ENCODE data around the gene MGRN1.

DNA sequence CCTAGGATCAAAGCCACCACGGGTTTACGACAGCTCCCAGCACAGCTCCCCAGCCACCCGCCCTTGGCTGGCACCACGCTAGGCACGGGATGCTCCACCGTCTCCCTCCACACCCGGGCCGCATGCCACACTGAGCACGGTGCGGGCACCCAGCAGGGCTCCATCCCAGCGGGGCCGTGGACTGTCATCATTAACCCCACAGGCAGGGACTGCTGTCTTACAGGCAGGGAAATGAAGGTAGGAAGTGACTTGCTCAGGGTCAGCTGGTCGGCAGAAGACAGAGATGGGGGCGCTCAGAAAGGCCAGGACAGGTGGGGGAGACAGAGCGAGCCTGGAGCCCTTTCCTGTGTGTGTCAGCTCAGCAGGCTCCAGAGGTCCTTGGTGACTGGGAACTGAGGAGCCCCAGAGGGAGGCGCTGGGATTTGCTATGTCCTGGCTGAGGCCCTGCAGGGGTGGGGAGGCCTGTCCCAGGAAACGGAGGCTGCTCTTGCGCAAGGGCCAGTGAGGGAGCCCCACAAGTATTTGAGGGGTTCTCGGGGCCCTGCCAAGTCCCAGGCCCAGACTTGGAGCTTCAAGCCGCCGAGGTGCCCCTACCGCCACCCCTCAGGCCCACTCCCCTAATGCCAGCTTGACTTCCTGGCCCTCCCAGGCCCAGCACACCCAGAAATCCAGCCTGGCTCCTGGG, 13.1 kb upstream of the MGRN1 start:
- TF ChIP-seq POLR2A (IDR thresholded peaks at IDR 0.05) (no peak), EP300 (IDR thresholded peaks at IDR 0.05) (no peak)
- TF ChIP-seq, protein P1, sequence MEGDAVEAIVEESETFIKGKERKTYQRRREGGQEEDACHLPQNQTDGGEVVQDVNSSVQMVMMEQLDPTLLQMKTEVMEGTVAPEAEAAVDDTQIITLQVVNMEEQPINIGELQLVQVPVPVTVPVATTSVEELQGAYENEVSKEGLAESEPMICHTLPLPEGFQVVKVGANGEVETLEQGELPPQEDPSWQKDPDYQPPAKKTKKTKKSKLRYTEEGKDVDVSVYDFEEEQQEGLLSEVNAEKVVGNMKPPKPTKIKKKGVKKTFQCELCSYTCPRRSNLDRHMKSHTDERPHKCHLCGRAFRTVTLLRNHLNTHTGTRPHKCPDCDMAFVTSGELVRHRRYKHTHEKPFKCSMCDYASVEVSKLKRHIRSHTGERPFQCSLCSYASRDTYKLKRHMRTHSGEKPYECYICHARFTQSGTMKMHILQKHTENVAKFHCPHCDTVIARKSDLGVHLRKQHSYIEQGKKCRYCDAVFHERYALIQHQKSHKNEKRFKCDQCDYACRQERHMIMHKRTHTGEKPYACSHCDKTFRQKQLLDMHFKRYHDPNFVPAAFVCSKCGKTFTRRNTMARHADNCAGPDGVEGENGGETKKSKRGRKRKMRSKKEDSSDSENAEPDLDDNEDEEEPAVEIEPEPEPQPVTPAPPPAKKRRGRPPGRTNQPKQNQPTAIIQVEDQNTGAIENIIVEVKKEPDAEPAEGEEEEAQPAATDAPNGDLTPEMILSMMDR (IDR thresholded peaks at IDR 0.05) = no peak

All from ovary (tissue), 3 donors.